HCT116 (cell line): ENCODE data around the gene PLCB4. TPM values are rescaled to one million over a fixed set of nuclear protein-coding genes. Genes with fewer than 3 reads are reported as not detected.

ENCODE experiments used
- ATAC-seq: fragments of 200-7000 bp; cut with Tn5 transposase; 2 replicates; pipeline ENCODE4 v1.9.1; 2020; ENCODE audit warnings: mild to moderate bottlenecking, moderate library complexity
- BruUV-seq: library from RNA; stranded (reverse); fragments of 400-500 nt; replicated peaks from 2 replicates; lab custom pipeline; 2021; lab: Mats Ljungman, UMichigan
- CTCF ChIA-PET: fragments of 300-600 bp; sonication (Branson Sonifier 250); formaldehyde crosslinking; loops from one replicate; lab custom pipeline; 2021; ENCODE audit warnings: antibody characterized with exemption; lab: Charles Lee
- POLR2A ChIA-PET: fragments of 300-600, 350-600 bp; sonication (Branson Sonifier 250); formaldehyde crosslinking; loops from one replicate; lab custom pipeline; 2021; ENCODE audit warnings: antibody characterized with exemption; lab: Charles Lee
- RAD21 ChIA-PET, 2 experiments: fragments of 300-600 bp; sonication (Branson Sonifier 250); formaldehyde crosslinking; loops; one replicate each; lab custom pipeline; 2023; ENCODE audit warnings: low total read pairs in 2 of 2; ENCODE audit not compliant: uncharacterized antibody in 2 of 2, unreplicated experiment in 2 of 2, low non-redundant PET in 1 of 2; lab: Charles Lee
- DNase-seq: peaks from one replicate; pipeline ENCODE4 v3.0.0-alpha.2; 2010; ENCODE audit warnings: low read depth, low spot score
- H2AFZ ChIP-seq: fragments of 200-600 bp; shearing (Covaris generic), sonication (generic); 2 replicates; pipeline ENCODE4 v1.6.1; 2017; ENCODE audit warnings: low read depth, mixed run types, mixed read lengths, antibody characterized with exemption, low read length; ENCODE audit not compliant: poor library complexity, severe bottlenecking
- H3K27ac ChIP-seq: 2 replicates; pipeline ENCODE4 v1.5.1; 2012; ENCODE audit warnings: low read depth, low read length
- H3K27me3 ChIP-seq: fragments of 200-600 bp; sonication (generic); 2 replicates; pipeline ENCODE4 v1.6.1; 2016; ENCODE audit warnings: mixed run types, low read length, mixed read lengths; ENCODE audit not compliant: insufficient read depth
- H3K36me3 ChIP-seq, 2 experiments: fragments of 200-500 bp in 1 of 2; fragments of 200-600 bp in 1 of 2; sonication (Bioruptor generic) in 1 of 2; sonication (generic) in 1 of 2; 2 replicates each; pipeline versions ENCODE4 v1.5.1 to v1.6.1; 2014 to 2016; ENCODE audit warnings: low read length in 2 of 2, inconsistent platforms in 1 of 2, mixed read lengths in 1 of 2, mixed run types in 1 of 2; ENCODE audit not compliant: insufficient read depth in 2 of 2, control insufficient read depth in 1 of 2
- H3K4me1 ChIP-seq, 2 experiments: fragments of 200-600 bp in 1 of 2; sonication (generic) in 1 of 2; 2 replicates each; pipeline versions ENCODE4 v1.5.1 to v1.6.1; 2012 to 2017; ENCODE audit warnings: low read length in 2 of 2, inconsistent platforms in 1 of 2, mild to moderate bottlenecking in 1 of 2, mixed read lengths in 1 of 2, mixed run types in 1 of 2, moderate library complexity in 1 of 2; ENCODE audit not compliant: insufficient read depth in 2 of 2, control insufficient read depth in 1 of 2
- H3K4me2 ChIP-seq: fragments of 200-600 bp; sonication (generic); 2 replicates; pipeline ENCODE4 v1.6.1; 2017; ENCODE audit warnings: mixed run types, low read length, mixed read lengths
- H3K4me3 ChIP-seq, 2 experiments: fragments of 200-600 bp in 1 of 2; sonication (generic) in 1 of 2; replicated peaks in 1 of 2; 2 replicates each; pipeline ENCODE4 v1.5.1; 2011 to 2016; ENCODE audit warnings: low read length in 2 of 2, control low read depth in 1 of 2, low read depth in 1 of 2, mild to moderate bottlenecking in 1 of 2, mixed read lengths in 1 of 2, mixed run types in 1 of 2
- H3K79me2 ChIP-seq: fragments of 200-600 bp; sonication (generic); 2 replicates; pipeline ENCODE4 v1.6.1; 2017; ENCODE audit warnings: mild to moderate bottlenecking, mixed run types, low read length, moderate library complexity, mixed read lengths; ENCODE audit not compliant: insufficient read depth
- H3K9ac ChIP-seq: fragments of 200-600 bp; sonication (generic); 2 replicates; pipeline ENCODE4 v1.6.1; 2016; ENCODE audit warnings: low read length, mixed read lengths
- H3K9me2 ChIP-seq: fragments of 200-600 bp; sonication (generic), shearing (Covaris generic); 2 replicates; pipeline ENCODE4 v1.6.1; 2017; ENCODE audit warnings: mixed run types, mild to moderate bottlenecking, moderate library complexity; ENCODE audit not compliant: insufficient read depth
- H3K9me3 ChIP-seq, 2 experiments: fragments of 200-500 bp in 1 of 2; fragments of 200-600 bp in 1 of 2; sonication (Bioruptor generic) in 1 of 2; sonication (generic) in 1 of 2; 2 replicates each; pipeline ENCODE4 v1.6.1; 2014 to 2017; ENCODE audit warnings: low read length in 2 of 2, mixed read lengths in 2 of 2, inconsistent platforms in 1 of 2, low read depth in 1 of 2, mild to moderate bottlenecking in 1 of 2, mixed run types in 1 of 2, moderate library complexity in 1 of 2; ENCODE audit not compliant: control insufficient read depth in 1 of 2, insufficient read depth in 1 of 2
- H4K20me1 ChIP-seq: fragments of 200-600 bp; sonication (generic), shearing (Covaris generic); 2 replicates; pipeline ENCODE4 v1.6.1; 2017; ENCODE audit warnings: mixed run types, mild to moderate bottlenecking, moderate library complexity; ENCODE audit not compliant: insufficient read depth
- CBX3 ChIP-seq: IDR thresholded peaks from 2 replicates; pipeline ENCODE4 v1.6.1; 2012; ENCODE audit warnings: low read depth
- EGR1 ChIP-seq: IDR thresholded peaks from 2 replicates; pipeline ENCODE4 v1.6.1; 2012; ENCODE audit warnings: low read depth
- ELF1 ChIP-seq: IDR thresholded peaks from 2 replicates; pipeline ENCODE4 v1.6.1; 2012; ENCODE audit warnings: low read depth, borderline replicate concordance
- EZH2 ChIP-seq: fragments of 200-600 bp; sonication (generic); IDR thresholded peaks from 2 replicates; pipeline ENCODE4 v1.6.1; 2017; ENCODE audit warnings: antibody characterized with exemption, mixed run types
- FOSL1 ChIP-seq: IDR thresholded peaks from 2 replicates; pipeline ENCODE4 v1.6.1; 2012; ENCODE audit warnings: low read depth
- POLR2A ChIP-seq: IDR thresholded peaks from 2 replicates; pipeline ENCODE4 v1.7.0; 2011; ENCODE audit warnings: borderline replicate concordance; ENCODE audit not compliant: insufficient read depth, insufficient read length; ENCODE audit errors: extremely low read depth
- SIN3A ChIP-seq: IDR thresholded peaks from 2 replicates; pipeline ENCODE4 v1.6.1; 2012; ENCODE audit warnings: low read depth
- TCF7L2 ChIP-seq: IDR thresholded peaks from 2 replicates; pipeline ENCODE4 v1.7.0; 2011; ENCODE audit warnings: borderline replicate concordance, inconsistent platforms; ENCODE audit not compliant: insufficient read depth, insufficient read length; ENCODE audit errors: extremely low read depth
- YY1 ChIP-seq: IDR thresholded peaks from 2 replicates; pipeline ENCODE4 v1.6.1; 2011; ENCODE audit warnings: low read length, low read depth, moderate library complexity, mild to moderate bottlenecking; ENCODE audit not compliant: insufficient replicate concordance; ENCODE audit errors: extremely low read depth
- ZFX ChIP-seq: fragments of 450-650 bp; IDR thresholded peaks from 2 replicates; pipeline ENCODE4 v1.6.1; 2017
- ZNF274 ChIP-seq: fragments of 200-500 bp; sonication (Bioruptor generic); IDR thresholded peaks from 2 replicates; pipeline ENCODE4 v1.6.1; 2014; ENCODE audit warnings: mild to moderate bottlenecking, low read depth, low read length, inconsistent platforms
- intact Hi-C: fragments of 100-400 bp; cut with micrococcal nuclease; formaldehyde crosslinking; loops from 2 replicates; pipeline ENCODE4 v1.10.0; 2022
- total RNA-seq: library from RNA; stranded (reverse); gene quantifications from one replicate; pipeline ENCODE4 v1.2.1, GENCODE V29; 2021; ENCODE audit not compliant: unreplicated experiment
- TF ChIP-seq, protein P1 (sequence below): IDR thresholded peaks from 2 replicates; pipeline ENCODE4 v1.6.1; 2012; ENCODE audit warnings: low read depth
- TF ChIP-seq, protein P2 (sequence below): IDR thresholded peaks from 2 replicates; pipeline ENCODE4 v1.6.1; 2012

Gene PLCB4
- total RNA-seq, 1 experiment from 2014 or later, result 2.5 TPM

DNA sequence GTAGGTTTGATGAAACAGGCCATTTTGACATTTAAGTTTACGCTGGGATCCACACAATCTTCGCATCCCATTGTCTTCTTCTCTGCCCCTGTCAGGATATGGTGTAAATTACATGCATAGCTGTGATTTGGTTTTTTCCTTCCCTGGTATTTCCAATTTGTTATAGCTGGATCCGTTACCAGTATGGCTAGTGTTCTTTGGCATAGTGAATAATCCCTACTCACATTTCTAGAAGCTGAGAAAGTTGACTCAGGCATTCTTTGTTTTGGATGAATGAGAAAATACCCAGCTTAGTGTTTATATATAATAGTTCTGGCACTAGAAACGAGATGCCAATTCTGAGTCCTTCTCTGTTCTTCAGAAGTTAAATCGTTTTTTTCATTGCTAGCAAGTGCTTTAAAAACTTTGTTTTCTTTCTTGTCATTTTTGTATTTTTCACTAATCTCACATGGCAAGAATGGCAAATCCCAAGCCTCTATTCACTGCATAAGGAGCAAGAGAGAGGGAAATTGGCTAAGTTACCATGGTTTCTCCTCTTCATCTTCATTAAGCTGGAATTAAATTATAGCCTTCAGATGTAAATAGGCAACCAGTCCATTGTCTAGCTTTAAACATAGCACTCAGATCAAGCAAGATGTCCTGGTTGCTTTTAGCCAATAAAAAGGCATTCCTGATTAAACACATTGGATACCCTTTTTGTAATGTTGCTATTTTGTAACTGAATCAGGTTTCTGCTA is 353.6 kb downstream of the PLCB4 start:
- no peaks in the 10 kb centered on the region for H4K20me1 ChIP-seq
- H3K9ac ChIP-seq, result no peak overlapping the region
- ChIA-PET RAD21 (no interaction called here), CTCF (no interaction called here), POLR2A (no interaction called here)
- no peak overlapping the region for H3K27ac ChIP-seq
- ATAC-seq, result no peak
- intact Hi-C loops, result no loop called here
- H3K4me2 ChIP-seq, result no peak overlapping the region
- H2AFZ ChIP-seq, result no peak overlapping the region
- H3K4me1 ChIP-seq, result no peaks in the 10 kb centered on the region
- TF ChIP-seq CBX3 (no peak), YY1 (no peak), ZFX (no peak), SIN3A (no peak), EGR1 (no peak), ELF1 (no peak), TCF7L2 (no peak), FOSL1 (no peak), EZH2 (no peak), ZNF274 (no peak), POLR2A (no peak)
- TF ChIP-seq, protein P1, sequence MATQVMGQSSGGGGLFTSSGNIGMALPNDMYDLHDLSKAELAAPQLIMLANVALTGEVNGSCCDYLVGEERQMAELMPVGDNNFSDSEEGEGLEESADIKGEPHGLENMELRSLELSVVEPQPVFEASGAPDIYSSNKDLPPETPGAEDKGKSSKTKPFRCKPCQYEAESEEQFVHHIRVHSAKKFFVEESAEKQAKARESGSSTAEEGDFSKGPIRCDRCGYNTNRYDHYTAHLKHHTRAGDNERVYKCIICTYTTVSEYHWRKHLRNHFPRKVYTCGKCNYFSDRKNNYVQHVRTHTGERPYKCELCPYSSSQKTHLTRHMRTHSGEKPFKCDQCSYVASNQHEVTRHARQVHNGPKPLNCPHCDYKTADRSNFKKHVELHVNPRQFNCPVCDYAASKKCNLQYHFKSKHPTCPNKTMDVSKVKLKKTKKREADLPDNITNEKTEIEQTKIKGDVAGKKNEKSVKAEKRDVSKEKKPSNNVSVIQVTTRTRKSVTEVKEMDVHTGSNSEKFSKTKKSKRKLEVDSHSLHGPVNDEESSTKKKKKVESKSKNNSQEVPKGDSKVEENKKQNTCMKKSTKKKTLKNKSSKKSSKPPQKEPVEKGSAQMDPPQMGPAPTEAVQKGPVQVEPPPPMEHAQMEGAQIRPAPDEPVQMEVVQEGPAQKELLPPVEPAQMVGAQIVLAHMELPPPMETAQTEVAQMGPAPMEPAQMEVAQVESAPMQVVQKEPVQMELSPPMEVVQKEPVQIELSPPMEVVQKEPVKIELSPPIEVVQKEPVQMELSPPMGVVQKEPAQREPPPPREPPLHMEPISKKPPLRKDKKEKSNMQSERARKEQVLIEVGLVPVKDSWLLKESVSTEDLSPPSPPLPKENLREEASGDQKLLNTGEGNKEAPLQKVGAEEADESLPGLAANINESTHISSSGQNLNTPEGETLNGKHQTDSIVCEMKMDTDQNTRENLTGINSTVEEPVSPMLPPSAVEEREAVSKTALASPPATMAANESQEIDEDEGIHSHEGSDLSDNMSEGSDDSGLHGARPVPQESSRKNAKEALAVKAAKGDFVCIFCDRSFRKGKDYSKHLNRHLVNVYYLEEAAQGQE, result no peak
- TF ChIP-seq, protein P2, sequence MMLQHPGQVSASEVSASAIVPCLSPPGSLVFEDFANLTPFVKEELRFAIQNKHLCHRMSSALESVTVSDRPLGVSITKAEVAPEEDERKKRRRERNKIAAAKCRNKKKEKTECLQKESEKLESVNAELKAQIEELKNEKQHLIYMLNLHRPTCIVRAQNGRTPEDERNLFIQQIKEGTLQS, result no peak
- TF ChIP-seq, all 23 proteins: peak for 0
- no peaks in the 10 kb centered on the region for H3K9me3 ChIP-seq
- H3K9me2 ChIP-seq, result no peaks in the 10 kb centered on the region
- H3K36me3 ChIP-seq, result no peaks in the 10 kb centered on the region
- H3K4me3 ChIP-seq, result no peak overlapping the region
- DNase-seq, result no peak
- H3K79me2 ChIP-seq, result no peaks in the 10 kb centered on the region
- no TSS peak for BruUV-seq
- H3K27me3 ChIP-seq, result no peaks in the 10 kb centered on the region
